H9 (cell line): ENCODE data around the gene CRYGC. TPM values are rescaled to one million over a fixed set of nuclear protein-coding genes. Genes with fewer than 3 reads are reported as not detected.

ENCODE experiments used
- DNase-seq: peaks from one replicate; pipeline ENCODE4 v3.0.0-alpha.2; 2017
- H2AFZ ChIP-seq: one replicate; pipeline ENCODE4 v1.6.1; 2013; ENCODE audit warnings: mild to moderate bottlenecking, low read length, control low read depth, moderate library complexity
- H2AK5ac ChIP-seq: 2 replicates; pipeline ENCODE4 v1.6.1; 2013; ENCODE audit warnings: low read length, control low read depth, mixed read lengths; ENCODE audit not compliant: insufficient read length
- H2BK120ac ChIP-seq: one replicate; pipeline ENCODE4 v1.6.1; 2013; ENCODE audit warnings: low read depth, mild to moderate bottlenecking, low read length, control low read depth, inconsistent platforms; ENCODE audit not compliant: poor library complexity, severe bottlenecking
- H2BK12ac ChIP-seq: 2 replicates; pipeline ENCODE4 v1.6.1; 2013; ENCODE audit warnings: low read length, control low read depth, mixed read lengths, low read depth; ENCODE audit not compliant: insufficient read length
- H2BK15ac ChIP-seq: 2 replicates; pipeline ENCODE4 v1.6.1; 2013; ENCODE audit warnings: low read depth, low read length, control low read depth
- H2BK20ac ChIP-seq: one replicate; pipeline ENCODE4 v1.6.1; 2013; ENCODE audit warnings: low read depth, mild to moderate bottlenecking, low read length, control low read depth, inconsistent platforms; ENCODE audit not compliant: poor library complexity, severe bottlenecking
- H2BK5ac ChIP-seq: 2 replicates; pipeline ENCODE4 v1.6.1; 2013; ENCODE audit warnings: low read length, control low read depth, mixed read lengths; ENCODE audit not compliant: insufficient read length
- H3K14ac ChIP-seq: 2 replicates; pipeline ENCODE4 v1.6.1; 2013; ENCODE audit warnings: low read length, control low read depth; ENCODE audit not compliant: insufficient read depth
- H3K18ac ChIP-seq: 2 replicates; pipeline ENCODE4 v1.6.1; 2013; ENCODE audit warnings: low read depth, mild to moderate bottlenecking, mixed read lengths, low read length, control low read depth; ENCODE audit not compliant: insufficient read length
- H3K23ac ChIP-seq: 2 replicates; pipeline ENCODE4 v1.6.1; 2013; ENCODE audit warnings: low read length, control low read depth, mixed read lengths, low read depth; ENCODE audit not compliant: insufficient read length
- H3K23me2 ChIP-seq: 2 replicates; pipeline ENCODE4 v1.6.1; 2013; ENCODE audit warnings: low read depth, mild to moderate bottlenecking, mixed read lengths, low read length, control low read depth; ENCODE audit not compliant: insufficient read length, poor library complexity, severe bottlenecking
- H3K27ac ChIP-seq: 2 replicates; pipeline ENCODE4 v1.5.1; 2013; ENCODE audit warnings: low read length, control low read depth, mixed read lengths, low read depth; ENCODE audit not compliant: insufficient read length
- H3K27me3 ChIP-seq: 2 replicates; pipeline ENCODE4 v1.6.1; 2013; ENCODE audit warnings: low read length, control low read depth, inconsistent platforms; ENCODE audit not compliant: insufficient read depth
- H3K4ac ChIP-seq: 2 replicates; pipeline ENCODE4 v1.6.1; 2013; ENCODE audit warnings: low read depth, mild to moderate bottlenecking, control low read depth, inconsistent platforms, low read length, moderate library complexity
- H3K4me1 ChIP-seq: 2 replicates; pipeline ENCODE4 v1.6.1; 2013; ENCODE audit warnings: low read length, control low read depth, inconsistent platforms; ENCODE audit not compliant: insufficient read depth
- H3K4me2 ChIP-seq: 2 replicates; pipeline ENCODE4 v1.6.1; 2013; ENCODE audit warnings: low read length, control low read depth, mixed read lengths; ENCODE audit not compliant: insufficient read length, insufficient read depth
- H3K56ac ChIP-seq: 2 replicates; pipeline ENCODE4 v1.6.1; 2013; ENCODE audit warnings: low read depth, mild to moderate bottlenecking, mixed read lengths, low read length, control low read depth; ENCODE audit not compliant: insufficient read length
- H3K79me1 ChIP-seq: 2 replicates; pipeline ENCODE4 v1.6.1; 2013; ENCODE audit warnings: low read depth, mild to moderate bottlenecking, moderate library complexity, low read length, control low read depth, inconsistent platforms; ENCODE audit not compliant: insufficient read depth, poor library complexity, severe bottlenecking
- H3K79me2 ChIP-seq: 2 replicates; pipeline ENCODE4 v1.6.1; 2013; ENCODE audit warnings: low read length, control low read depth, inconsistent platforms; ENCODE audit not compliant: insufficient read depth
- H3K9ac ChIP-seq: 2 replicates; pipeline ENCODE4 v1.6.1; 2013; ENCODE audit warnings: low read length, control low read depth, mixed read lengths; ENCODE audit not compliant: insufficient read length; ENCODE audit errors: extremely low read depth
- H3K9me3 ChIP-seq: one replicate; pipeline ENCODE4 v1.6.1; 2013; ENCODE audit warnings: low read depth, low read length, inconsistent platforms; ENCODE audit not compliant: control insufficient read depth
- H3T11ph ChIP-seq: one replicate; pipeline ENCODE4 v1.6.1; 2013; ENCODE audit warnings: mild to moderate bottlenecking, low read length, control low read depth, inconsistent platforms
- H4K20me1 ChIP-seq: one replicate; pipeline ENCODE4 v1.6.1; 2013; ENCODE audit not compliant: control insufficient read depth, insufficient read length, insufficient read depth
- H4K5ac ChIP-seq: 2 replicates; pipeline ENCODE4 v1.6.1; 2013; ENCODE audit warnings: low read depth, mild to moderate bottlenecking, mixed read lengths, low read length, control low read depth; ENCODE audit not compliant: insufficient read length
- H4K8ac ChIP-seq: replicated peaks from 2 replicates; pipeline ENCODE4 v1.6.1; 2013; ENCODE audit warnings: low read length, control low read depth, mixed read lengths, low read depth; ENCODE audit not compliant: insufficient read length
- H4K91ac ChIP-seq: 2 replicates; pipeline ENCODE4 v1.6.1; 2013; ENCODE audit warnings: low read depth, mild to moderate bottlenecking, moderate library complexity, mixed read lengths, low read length, control low read depth; ENCODE audit not compliant: insufficient read length
- H3K27ac Mint-ChIP-seq, 3 experiments: 2 replicates in 2 of 3; 3 replicates in 1 of 3; pipeline ENCODE4 v1.8.0; 2020 to 2021; ENCODE audit warnings: mixed read lengths in 3 of 3, mild to moderate bottlenecking in 1 of 3, moderate library complexity in 1 of 3
- H3K27me3 Mint-ChIP-seq: 2 replicates; pipeline ENCODE4 v1.8.0; 2021; ENCODE audit warnings: low read depth, mild to moderate bottlenecking, moderate library complexity, mixed read lengths
- H3K36me3 Mint-ChIP-seq, 3 experiments: 2 replicates in 2 of 3; 3 replicates in 1 of 3; pipeline ENCODE4 v1.8.0; 2020 to 2021; ENCODE audit warnings: low read depth in 3 of 3, mixed read lengths in 3 of 3; ENCODE audit not compliant: insufficient read depth in 1 of 3
- H3K4me1 Mint-ChIP-seq, 2 experiments: 2 replicates each; pipeline ENCODE4 v1.8.0; 2020; ENCODE audit warnings: mixed read lengths in 2 of 2
- H3K4me3 Mint-ChIP-seq, 2 experiments: 2 replicates in 1 of 2; 3 replicates in 1 of 2; pipeline ENCODE4 v1.8.0; 2020 to 2021; ENCODE audit warnings: mild to moderate bottlenecking in 2 of 2, mixed read lengths in 2 of 2, moderate library complexity in 1 of 2
- H3K9me3 Mint-ChIP-seq, 2 experiments: 2 replicates in 1 of 2; 3 replicates in 1 of 2; pipeline ENCODE4 v1.8.0; 2020; ENCODE audit warnings: mild to moderate bottlenecking in 2 of 2, mixed read lengths in 2 of 2, moderate library complexity in 1 of 2
- total RNA-seq: library from RNA; stranded (reverse); gene quantifications from 2 replicates; pipeline ENCODE4 v1.2.1, GENCODE V29; 2021
- TF ChIP-seq, protein P1 (sequence below): fragments of 200-600 bp; sonication (generic); conservative IDR thresholded peaks from 3 replicates; pipeline ENCODE4 v1.8.0; 2021; ENCODE audit warnings: antibody characterized with exemption, mild to moderate bottlenecking

CRYGC gene
- total RNA-seq, 1 experiment from 2014 or later = not detected

- no peak overlapping the region for H2AK5ac ChIP-seq
- no peaks in the 10 kb centered on the region for H3K27me3 ChIP-seq
- H3T11ph ChIP-seq = no peak overlapping the region
- H3K4ac ChIP-seq = no peak overlapping the region
- no peak overlapping the region for H2AFZ ChIP-seq
- peaks cover 0 to 5% of the 10 kb centered on the region in 2 experiments; a peak in 1 of 5 replicates for H3K9me3 Mint-ChIP-seq
- no peak overlapping the region for H4K91ac ChIP-seq
- H2BK20ac ChIP-seq = no peak overlapping the region
- no peaks in the 10 kb centered on the region for H3K23me2 ChIP-seq
- no peaks in the 10 kb centered on the region for H3K27me3 Mint-ChIP-seq
- TF ChIP-seq, protein P1, sequence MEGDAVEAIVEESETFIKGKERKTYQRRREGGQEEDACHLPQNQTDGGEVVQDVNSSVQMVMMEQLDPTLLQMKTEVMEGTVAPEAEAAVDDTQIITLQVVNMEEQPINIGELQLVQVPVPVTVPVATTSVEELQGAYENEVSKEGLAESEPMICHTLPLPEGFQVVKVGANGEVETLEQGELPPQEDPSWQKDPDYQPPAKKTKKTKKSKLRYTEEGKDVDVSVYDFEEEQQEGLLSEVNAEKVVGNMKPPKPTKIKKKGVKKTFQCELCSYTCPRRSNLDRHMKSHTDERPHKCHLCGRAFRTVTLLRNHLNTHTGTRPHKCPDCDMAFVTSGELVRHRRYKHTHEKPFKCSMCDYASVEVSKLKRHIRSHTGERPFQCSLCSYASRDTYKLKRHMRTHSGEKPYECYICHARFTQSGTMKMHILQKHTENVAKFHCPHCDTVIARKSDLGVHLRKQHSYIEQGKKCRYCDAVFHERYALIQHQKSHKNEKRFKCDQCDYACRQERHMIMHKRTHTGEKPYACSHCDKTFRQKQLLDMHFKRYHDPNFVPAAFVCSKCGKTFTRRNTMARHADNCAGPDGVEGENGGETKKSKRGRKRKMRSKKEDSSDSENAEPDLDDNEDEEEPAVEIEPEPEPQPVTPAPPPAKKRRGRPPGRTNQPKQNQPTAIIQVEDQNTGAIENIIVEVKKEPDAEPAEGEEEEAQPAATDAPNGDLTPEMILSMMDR = no peak
- H2BK12ac ChIP-seq = no peak overlapping the region
- H3K4me2 ChIP-seq = no peak overlapping the region
- no peak overlapping the region for H3K4me3 Mint-ChIP-seq
- no peaks in the 10 kb centered on the region; the same call in 1 of the 2 replicates for H3K4me1 ChIP-seq
- H3K36me3 Mint-ChIP-seq = no peaks in the 10 kb centered on the region; a peak in 2 of 7 replicates
- H3K79me2 ChIP-seq = no peaks in the 10 kb centered on the region
- DNase-seq = no peak
- H3K27ac Mint-ChIP-seq = no peak overlapping the region
- H3K18ac ChIP-seq = no peak overlapping the region
- no peak overlapping the region for H3K27ac ChIP-seq
- no peaks in the 10 kb centered on the region for H4K20me1 ChIP-seq
- no peaks in the 10 kb centered on the region for H3K4me1 Mint-ChIP-seq
- H3K79me1 ChIP-seq = no peaks in the 10 kb centered on the region
- no peak overlapping the region for H3K14ac ChIP-seq
- no peak overlapping the region for H2BK5ac ChIP-seq
- no peak overlapping the region for H2BK120ac ChIP-seq
- no peak overlapping the region for H3K23ac ChIP-seq
- H2BK15ac ChIP-seq = no peak overlapping the region
- H3K9me3 ChIP-seq = no peaks in the 10 kb centered on the region
- H3K56ac ChIP-seq = no peak overlapping the region
- H4K5ac ChIP-seq = no peak overlapping the region
- H4K8ac ChIP-seq = no peak overlapping the region
- H3K9ac ChIP-seq = no peak overlapping the region
Observed at GRCh38 chr2:208090420-208090819, 39.2 kb downstream of the CRYGC start.
